ENCODE measurements around the gene HAO1.

The HAO1 gene

DNA sequence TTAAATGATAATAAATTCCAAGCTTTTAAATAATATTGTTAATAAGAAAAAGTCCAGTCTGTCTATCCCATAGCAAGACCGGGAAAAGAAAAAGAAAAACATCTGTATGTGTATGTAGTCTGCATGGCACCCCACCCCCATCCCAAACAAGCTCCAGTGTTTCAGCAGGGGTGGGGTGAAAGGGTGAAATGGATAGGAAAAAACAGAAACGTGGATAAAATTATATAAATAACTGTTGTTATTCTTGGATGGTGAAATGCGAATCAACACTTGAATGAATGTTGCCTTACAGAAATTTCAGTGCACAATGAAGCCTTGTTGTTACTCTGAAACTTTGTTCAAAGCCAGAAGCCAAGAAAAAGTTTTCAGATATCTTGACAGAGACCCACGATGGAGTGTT, 31.4 kb downstream of the HAO1 start:
- no CpG with 5 or more reads among the region's 4 CpGs for WGBS, 2 donors (ENCODE audit: extremely low coverage in 2 of 2, insufficient read length in 2 of 2, insufficient replicate concordance in 1 of 2)
- Histone ChIP-seq H3K4me1 (ENCODE audit: control insufficient read depth in 2 of 2, insufficient read depth in 1 of 2, low read depth in 1 of 2, low read length in 2 of 2) (peaks cover 0 to 4% of the 10 kb centered on the region in 2 donors), H3K14ac (ENCODE audit: low read length) (no peak overlapping the region), H3K27me3 (ENCODE audit: control insufficient read depth in 3 of 3, insufficient read depth in 3 of 3, low read depth in 1 of 3, low read length in 3 of 3) (peaks cover 0 to 3% (median 0%) of the 10 kb centered on the region in 3 experiments), H3K4me2 (ENCODE audit: insufficient read depth, low read length, poor library complexity, severe bottlenecking) (no peak overlapping the region), H3K79me1 (ENCODE audit: low read depth, low read length) (no peaks in the 10 kb centered on the region), H3K23ac (ENCODE audit: low read depth, low read length, poor library complexity) (no peak overlapping the region), H2BK5ac (ENCODE audit: low read length) (no peak overlapping the region), H4K91ac (ENCODE audit: low read depth, low read length, poor library complexity) (no peak overlapping the region), H2AFZ (ENCODE audit: low read length) (no peak overlapping the region), H3K18ac (ENCODE audit: low read length) (no peak overlapping the region), H3K27ac (replicated peaks; ENCODE audit: low read length) (no peak overlapping the region), H2BK15ac (ENCODE audit: low read length) (no peak overlapping the region), H3K36me3 (replicated peaks in 1 of 2; ENCODE audit: control insufficient read depth in 2 of 2, insufficient read depth in 2 of 2, low read length in 2 of 2) (no peaks in the 10 kb centered on the region), H3K9me3 (replicated peaks in 1 of 2; ENCODE audit: control insufficient read depth in 2 of 2, insufficient read depth in 1 of 2, low read depth in 1 of 2, low read length in 2 of 2) (no peaks in the 10 kb centered on the region), H3K4ac (ENCODE audit: low read length) (no peak overlapping the region), H4K8ac (ENCODE audit: low read depth, low read length) (no peak overlapping the region), H2BK120ac (ENCODE audit: low read depth, low read length) (no peak overlapping the region), H2AK5ac (ENCODE audit: low read depth, low read length) (no peak overlapping the region), H2BK12ac (ENCODE audit: low read length) (no peak overlapping the region), H3K4me3 (ENCODE audit: low read length in 2 of 2) (no peak overlapping the region), H3K9ac (ENCODE audit: low read depth, low read length, poor library complexity) (no peak overlapping the region)
- DNase-seq (ENCODE audit: low spot score): no peak

DNA sequence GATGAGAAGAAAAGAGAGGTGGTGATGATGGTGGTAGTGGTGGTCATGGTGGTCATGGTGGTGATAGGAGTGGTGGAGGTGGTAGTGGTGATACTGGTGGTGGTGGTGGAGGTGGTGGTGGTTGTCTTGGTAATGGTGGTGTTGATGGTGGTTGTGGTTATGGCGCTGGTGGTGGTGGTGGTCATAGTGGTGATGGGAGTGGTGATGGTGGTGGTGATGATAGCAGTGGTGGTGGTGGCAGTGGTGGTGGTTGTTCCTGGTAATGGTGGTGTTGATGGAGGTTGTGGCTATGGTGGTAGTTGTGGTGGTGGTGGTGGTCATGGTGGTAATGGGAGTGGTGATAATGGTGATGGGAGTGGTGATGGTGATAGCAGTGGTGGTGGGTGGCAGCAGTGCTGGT, 36.8 kb downstream of the HAO1 start:
- H3K9ac ChIP-seq (ENCODE audit: low read depth, low read length, poor library complexity): peak overlapping the region; percentile 21
- no peaks in the 10 kb centered on the region for H3K9me3 ChIP-seq (replicated peaks in 1 of 2; ENCODE audit: control insufficient read depth in 2 of 2, insufficient read depth in 1 of 2, low read depth in 1 of 2, low read length in 2 of 2)
- H4K91ac ChIP-seq (ENCODE audit: low read depth, low read length, poor library complexity): no peak overlapping the region
- H2BK15ac ChIP-seq (ENCODE audit: low read length): no peak overlapping the region
- peak overlapping the region in 1 of 2 donors; percentile 68 for H3K4me3 ChIP-seq (ENCODE audit: low read length in 2 of 2)
- H3K23ac ChIP-seq (ENCODE audit: low read depth, low read length, poor library complexity): no peak overlapping the region
- no peak overlapping the region for H3K18ac ChIP-seq (ENCODE audit: low read length)
- no peak overlapping the region for H3K27ac ChIP-seq (replicated peaks; ENCODE audit: low read length)
- no peak overlapping the region for H2BK12ac ChIP-seq (ENCODE audit: low read length)
- no peak overlapping the region for H2AK5ac ChIP-seq (ENCODE audit: low read depth, low read length)
- peaks cover 0 to 4% (median 2%) of the 10 kb centered on the region in 3 experiments for H3K27me3 ChIP-seq (ENCODE audit: control insufficient read depth in 3 of 3, insufficient read depth in 3 of 3, low read depth in 1 of 3, low read length in 3 of 3)
- DNase-seq (ENCODE audit: low spot score): no peak
- peak overlapping the region; percentile 82 for H4K8ac ChIP-seq (ENCODE audit: low read depth, low read length)
- H3K4me1 ChIP-seq (ENCODE audit: control insufficient read depth in 2 of 2, insufficient read depth in 1 of 2, low read depth in 1 of 2, low read length in 2 of 2): no peaks in the 10 kb centered on the region
- no CpG with 5 or more reads among the region's 1 CpG for WGBS, 2 donors (ENCODE audit: extremely low coverage in 2 of 2, insufficient read length in 2 of 2, insufficient replicate concordance in 1 of 2)
- H3K14ac ChIP-seq (ENCODE audit: low read length): peak overlapping the region; percentile 89
- no peaks in the 10 kb centered on the region for H3K79me1 ChIP-seq (ENCODE audit: low read depth, low read length)
- no peak overlapping the region for H2BK120ac ChIP-seq (ENCODE audit: low read depth, low read length)
- H3K36me3 ChIP-seq (replicated peaks in 1 of 2; ENCODE audit: control insufficient read depth in 2 of 2, insufficient read depth in 2 of 2, low read length in 2 of 2): no peaks in the 10 kb centered on the region
- H3K4me2 ChIP-seq (ENCODE audit: insufficient read depth, low read length, poor library complexity, severe bottlenecking): no peak overlapping the region
- H2BK5ac ChIP-seq (ENCODE audit: low read length): no peak overlapping the region
- no peak overlapping the region for H3K4ac ChIP-seq (ENCODE audit: low read length)
- no peak overlapping the region for H2AFZ ChIP-seq (ENCODE audit: low read length)

DNA sequence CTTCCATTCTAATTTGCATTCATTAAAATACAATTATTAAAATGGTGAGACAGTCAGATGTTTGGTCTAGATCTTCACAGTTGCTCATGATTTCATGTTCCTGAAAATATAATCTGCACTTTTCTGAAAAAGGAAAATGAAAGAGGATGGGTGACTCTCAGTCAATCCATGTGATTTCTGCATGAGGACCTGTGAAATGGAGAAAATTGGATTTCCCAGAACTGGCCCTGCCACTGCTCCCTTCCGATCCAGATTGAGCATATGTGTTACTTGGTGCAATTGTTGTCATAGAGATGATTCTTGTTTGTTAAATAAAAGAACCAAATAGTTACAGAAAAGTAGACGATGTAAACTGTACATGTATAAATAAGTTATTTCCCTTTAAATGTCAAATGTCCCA, 37.4 kb downstream of the HAO1 start:
- DNase-seq (ENCODE audit: low spot score): no peak
- Histone ChIP-seq H2BK5ac (ENCODE audit: low read length) (no peak overlapping the region), H2BK120ac (ENCODE audit: low read depth, low read length) (no peak overlapping the region), H2BK15ac (ENCODE audit: low read length) (no peak overlapping the region), H3K27ac (replicated peaks; ENCODE audit: low read length) (no peak overlapping the region), H3K23ac (ENCODE audit: low read depth, low read length, poor library complexity) (no peak overlapping the region), H3K4me2 (ENCODE audit: insufficient read depth, low read length, poor library complexity, severe bottlenecking) (no peak overlapping the region), H3K27me3 (ENCODE audit: control insufficient read depth in 3 of 3, insufficient read depth in 3 of 3, low read depth in 1 of 3, low read length in 3 of 3) (peaks cover 0 to 4% (median 2%) of the 10 kb centered on the region in 3 experiments), H3K18ac (ENCODE audit: low read length) (no peak overlapping the region), H3K14ac (ENCODE audit: low read length) (no peak overlapping the region), H2AFZ (ENCODE audit: low read length) (no peak overlapping the region), H3K4me3 (ENCODE audit: low read length in 2 of 2) (no peak overlapping the region), H2AK5ac (ENCODE audit: low read depth, low read length) (no peak overlapping the region), H3K9me3 (replicated peaks in 1 of 2; ENCODE audit: control insufficient read depth in 2 of 2, insufficient read depth in 1 of 2, low read depth in 1 of 2, low read length in 2 of 2) (no peaks in the 10 kb centered on the region), H3K4me1 (ENCODE audit: control insufficient read depth in 2 of 2, insufficient read depth in 1 of 2, low read depth in 1 of 2, low read length in 2 of 2) (no peaks in the 10 kb centered on the region), H3K79me1 (ENCODE audit: low read depth, low read length) (no peaks in the 10 kb centered on the region), H4K8ac (ENCODE audit: low read depth, low read length) (no peak overlapping the region), H4K91ac (ENCODE audit: low read depth, low read length, poor library complexity) (no peak overlapping the region), H2BK12ac (ENCODE audit: low read length) (no peak overlapping the region), H3K9ac (ENCODE audit: low read depth, low read length, poor library complexity) (no peak overlapping the region), H3K4ac (ENCODE audit: low read length) (no peak overlapping the region), H3K36me3 (replicated peaks in 1 of 2; ENCODE audit: control insufficient read depth in 2 of 2, insufficient read depth in 2 of 2, low read length in 2 of 2) (no peaks in the 10 kb centered on the region)
- no CpG with 5 or more reads among the region's 2 CpGs for WGBS, 2 donors (ENCODE audit: extremely low coverage in 2 of 2, insufficient read length in 2 of 2, insufficient replicate concordance in 1 of 2)

DNA sequence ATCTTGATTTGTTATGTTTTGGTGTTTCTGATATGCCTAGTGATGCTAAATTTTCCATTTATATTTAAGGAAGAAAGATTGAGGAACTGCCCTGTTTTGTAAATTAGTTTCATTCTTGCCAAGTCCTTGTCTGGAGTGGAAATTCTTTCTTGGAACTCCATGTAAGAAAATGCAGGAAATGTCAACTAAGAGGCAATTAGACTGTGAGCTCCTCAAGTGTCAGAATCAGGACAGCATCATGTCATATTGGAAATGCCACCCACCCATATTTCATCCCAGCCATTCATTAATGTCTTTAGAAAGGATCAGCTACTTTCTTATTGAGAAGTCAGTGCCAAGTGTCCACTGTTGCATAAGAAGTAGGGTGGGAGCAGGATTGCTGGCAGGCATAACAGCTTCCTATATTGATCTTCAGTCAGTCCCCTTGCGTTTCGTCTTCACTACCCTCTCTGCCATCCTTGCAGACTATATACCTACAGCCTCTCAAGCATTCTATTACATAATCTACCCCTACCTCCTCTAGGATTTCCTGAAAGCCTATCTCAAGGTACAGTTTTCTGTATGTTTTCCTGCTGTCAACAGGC, 42.4 kb downstream of the HAO1 start:
- Histone ChIP-seq H3K4me2 (ENCODE audit: insufficient read depth, low read length, poor library complexity, severe bottlenecking) (no peak overlapping the region), H3K4ac (ENCODE audit: low read length) (no peak overlapping the region), H3K27ac (replicated peaks; ENCODE audit: low read length) (no peak overlapping the region), H3K18ac (ENCODE audit: low read length) (no peak overlapping the region), H3K23ac (ENCODE audit: low read depth, low read length, poor library complexity) (no peak overlapping the region), H3K36me3 (replicated peaks in 1 of 2; ENCODE audit: control insufficient read depth in 2 of 2, insufficient read depth in 2 of 2, low read length in 2 of 2) (no peaks in the 10 kb centered on the region), H2BK12ac (ENCODE audit: low read length) (no peak overlapping the region), H4K8ac (ENCODE audit: low read depth, low read length) (no peak overlapping the region), H3K9me3 (replicated peaks in 1 of 2; ENCODE audit: control insufficient read depth in 2 of 2, insufficient read depth in 1 of 2, low read depth in 1 of 2, low read length in 2 of 2) (no peaks in the 10 kb centered on the region), H3K4me3 (ENCODE audit: low read length in 2 of 2) (no peak overlapping the region), H3K79me1 (ENCODE audit: low read depth, low read length) (no peaks in the 10 kb centered on the region), H2BK15ac (ENCODE audit: low read length) (no peak overlapping the region), H2BK120ac (ENCODE audit: low read depth, low read length) (no peak overlapping the region), H4K91ac (ENCODE audit: low read depth, low read length, poor library complexity) (no peak overlapping the region), H2AK5ac (ENCODE audit: low read depth, low read length) (no peak overlapping the region), H3K4me1 (ENCODE audit: control insufficient read depth in 2 of 2, insufficient read depth in 1 of 2, low read depth in 1 of 2, low read length in 2 of 2) (no peaks in the 10 kb centered on the region), H3K9ac (ENCODE audit: low read depth, low read length, poor library complexity) (no peak overlapping the region), H3K14ac (ENCODE audit: low read length) (no peak overlapping the region), H2AFZ (ENCODE audit: low read length) (no peak overlapping the region), H2BK5ac (ENCODE audit: low read length) (no peak overlapping the region), H3K27me3 (ENCODE audit: control insufficient read depth in 3 of 3, insufficient read depth in 3 of 3, low read depth in 1 of 3, low read length in 3 of 3) (peaks cover 0 to 4% (median 0%) of the 10 kb centered on the region in 3 experiments)
- no peak for DNase-seq (ENCODE audit: low spot score)
- WGBS, 2 donors (ENCODE audit: extremely low coverage in 2 of 2, insufficient read length in 2 of 2, insufficient replicate concordance in 1 of 2): no CpG with 5 or more reads among the region's 2 CpGs

Data from neuronal stem cell (in vitro differentiated cells).